ENCODE data around the gene ERFL.

DNA sequence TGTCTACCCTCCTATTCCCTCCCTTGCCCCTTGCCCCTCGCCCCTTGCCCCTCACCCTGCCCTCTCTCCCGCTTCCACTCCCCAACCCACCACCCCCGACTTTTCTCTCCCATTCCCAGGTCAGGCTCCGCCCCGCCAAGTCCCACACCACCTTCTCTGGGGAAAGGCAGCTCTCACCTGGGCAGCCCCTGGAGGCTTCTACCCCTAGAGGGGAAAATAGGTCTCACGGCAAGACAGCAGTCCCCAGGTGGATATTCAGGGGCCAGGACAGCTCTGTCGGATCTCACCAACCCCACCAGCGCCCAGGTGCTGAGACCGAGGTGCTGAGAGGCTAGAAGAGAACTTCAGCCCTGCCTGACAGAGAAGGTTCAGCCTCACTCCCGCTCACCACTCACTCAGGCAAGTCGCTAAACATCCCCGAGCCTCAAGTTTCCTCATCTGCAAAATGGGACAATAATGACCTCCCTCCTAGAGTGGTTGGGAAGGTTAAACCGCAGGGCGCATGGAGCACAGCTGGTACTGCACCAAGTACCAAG is 1.4 kb upstream of the ERFL start:
- TF ChIP-seq, protein P1, sequence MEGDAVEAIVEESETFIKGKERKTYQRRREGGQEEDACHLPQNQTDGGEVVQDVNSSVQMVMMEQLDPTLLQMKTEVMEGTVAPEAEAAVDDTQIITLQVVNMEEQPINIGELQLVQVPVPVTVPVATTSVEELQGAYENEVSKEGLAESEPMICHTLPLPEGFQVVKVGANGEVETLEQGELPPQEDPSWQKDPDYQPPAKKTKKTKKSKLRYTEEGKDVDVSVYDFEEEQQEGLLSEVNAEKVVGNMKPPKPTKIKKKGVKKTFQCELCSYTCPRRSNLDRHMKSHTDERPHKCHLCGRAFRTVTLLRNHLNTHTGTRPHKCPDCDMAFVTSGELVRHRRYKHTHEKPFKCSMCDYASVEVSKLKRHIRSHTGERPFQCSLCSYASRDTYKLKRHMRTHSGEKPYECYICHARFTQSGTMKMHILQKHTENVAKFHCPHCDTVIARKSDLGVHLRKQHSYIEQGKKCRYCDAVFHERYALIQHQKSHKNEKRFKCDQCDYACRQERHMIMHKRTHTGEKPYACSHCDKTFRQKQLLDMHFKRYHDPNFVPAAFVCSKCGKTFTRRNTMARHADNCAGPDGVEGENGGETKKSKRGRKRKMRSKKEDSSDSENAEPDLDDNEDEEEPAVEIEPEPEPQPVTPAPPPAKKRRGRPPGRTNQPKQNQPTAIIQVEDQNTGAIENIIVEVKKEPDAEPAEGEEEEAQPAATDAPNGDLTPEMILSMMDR (IDR thresholded peaks at IDR 0.05), result no peak
- TF ChIP-seq POLR2A (IDR thresholded peaks at IDR 0.05), result no peak

All from Peyer's patch (tissue), 4 donors.